HCT116 (cell line): ENCODE data around the gene AMMECR1.

Experiments used
- CTCF ChIP-seq, 3 experiments: fragments of 200-600 bp in 1 of 3; sonication (generic) in 1 of 3; IDR thresholded peaks in 2 of 3; conservative IDR thresholded peaks in 1 of 3; 2 replicates each; pipeline ENCODE4 v1.5.1; 2012 to 2017; ENCODE audit warnings: low read depth in 2 of 3, low read length in 2 of 3, antibody characterized with exemption in 1 of 3, borderline replicate concordance in 1 of 3, control low read depth in 1 of 3, mild to moderate bottlenecking in 1 of 3, mixed read lengths in 1 of 3, mixed run types in 1 of 3, moderate library complexity in 1 of 3; ENCODE audit not compliant: insufficient read depth in 1 of 3
- EZH2 ChIP-seq: fragments of 200-600 bp; sonication (generic); IDR thresholded peaks from 2 replicates; pipeline ENCODE4 v1.6.1; 2017; ENCODE audit warnings: antibody characterized with exemption, mixed run types
- POLR2A ChIP-seq: IDR thresholded peaks from 2 replicates; pipeline ENCODE4 v1.7.0; 2011; ENCODE audit warnings: borderline replicate concordance; ENCODE audit not compliant: insufficient read depth, insufficient read length; ENCODE audit errors: extremely low read depth
- POLR2AphosphoS5 ChIP-seq: IDR thresholded peaks from 2 replicates; pipeline ENCODE4 v1.6.1; 2011; ENCODE audit warnings: mild to moderate bottlenecking, low read depth, low read length, moderate library complexity
- TCF7L2 ChIP-seq: IDR thresholded peaks from 2 replicates; pipeline ENCODE4 v1.7.0; 2011; ENCODE audit warnings: borderline replicate concordance, inconsistent platforms; ENCODE audit not compliant: insufficient read depth, insufficient read length; ENCODE audit errors: extremely low read depth

DNA sequence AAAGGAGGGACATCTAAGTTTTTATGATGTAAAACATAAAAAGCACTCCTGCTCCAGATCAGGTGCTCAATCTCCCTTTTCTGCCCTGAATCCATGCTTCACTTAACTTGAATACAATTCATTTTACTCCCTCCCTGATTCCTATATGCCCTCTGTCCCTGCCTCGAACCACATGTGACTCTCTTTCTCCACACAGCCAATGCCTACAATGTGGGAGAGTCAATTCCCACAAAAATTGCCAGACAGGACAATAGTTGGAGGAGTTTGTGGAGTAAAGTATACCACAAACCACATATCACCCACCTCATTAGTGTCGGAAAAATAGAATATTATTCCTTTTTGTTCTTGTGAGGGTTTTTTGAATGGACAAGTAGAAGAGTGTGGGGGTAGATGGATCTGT is 9.7 kb downstream of the AMMECR1 start:
- TF ChIP-seq EZH2 (no peak), CTCF (IDR thresholded peaks at IDR 0.05 in 2 of 3, conservative IDR thresholded peaks at IDR 0.05 in 1 of 3; ENCODE audit: borderline replicate concordance in 1 of 3, insufficient read depth in 1 of 3, low read depth in 2 of 3, low read length in 2 of 3) (no peak), POLR2A (no peak), TCF7L2 (no peak), POLR2AphosphoS5 (no peak)
